Lower leg skin (tissue), 4 donors: Measurements from ENCODE around the gene OXTR. TPM values are rescaled to one million over a fixed set of nuclear protein-coding genes. Genes with fewer than 3 reads are reported as not detected.
A peak's percentile ranks its signal among the peaks of the same experiment; 100 is the strongest.

Experiments used
- DNase-seq, 2 donors: peaks; one replicate each; pipeline ENCODE4 v3.0.0-alpha.2; 2019; ENCODE audit warnings: low spot score in 2 of 2
- H3K4me3 ChIP-seq: fragments of 200-600 bp; sonication (generic); 2 replicates; pipeline ENCODE4 v1.5.1; 2017; ENCODE audit warnings: mild to moderate bottlenecking, low read depth; ENCODE audit not compliant: poor library complexity, severe bottlenecking
- POLR2A ChIP-seq, 2 donors: fragments of 450-650 bp; IDR thresholded peaks; one replicate each; pipeline ENCODE4 v1.6.1; 2016 to 2017; ENCODE audit warnings: antibody characterized with exemption in 2 of 2, mild to moderate bottlenecking in 1 of 2, moderate library complexity in 1 of 2
- WGBS, 2 donors: methylation state at CpG; one replicate each; pipeline ENCODE4 v1.1.5; 2018; 5-methylcytosine and 5-hydroxymethylcytosine counted together
- intact Hi-C: fragments of 100-400 bp; cut with DNase I; formaldehyde crosslinking; loops from one replicate; pipeline ENCODE4 v1.15.0; 2023; ENCODE audit warnings: low total_unique reads
- total RNA-seq, 4 donors: library from RNA; depleted of rRNA; stranded (reverse); fragments of >200 nt; gene quantifications; one replicate each; pipeline ENCODE4 v1.1.0, GENCODE V29; 2016
- TF ChIP-seq, protein P1 (sequence below), 3 donors: fragments of 450-650 bp; IDR thresholded peaks; one replicate each; pipeline ENCODE4 v1.5.1; 2016; ENCODE audit warnings: antibody characterized with exemption in 3 of 3, mild to moderate bottlenecking in 3 of 3, moderate library complexity in 2 of 3

OXTR gene
- total RNA-seq = under 1 TPM in 3 of 4 donors, not detected in 1; 0.19 to 0.44 (median 0.19) TPM

- DNase-seq = no peak
- 8 to 10% methylated on average over 22 to 33 of the region's 53 CpGs for WGBS, 2 donors
- intact Hi-C loops = no loop called here
- TF ChIP-seq POLR2A (IDR thresholded peaks at IDR 0.05) = no peak
- TF ChIP-seq, protein P1, sequence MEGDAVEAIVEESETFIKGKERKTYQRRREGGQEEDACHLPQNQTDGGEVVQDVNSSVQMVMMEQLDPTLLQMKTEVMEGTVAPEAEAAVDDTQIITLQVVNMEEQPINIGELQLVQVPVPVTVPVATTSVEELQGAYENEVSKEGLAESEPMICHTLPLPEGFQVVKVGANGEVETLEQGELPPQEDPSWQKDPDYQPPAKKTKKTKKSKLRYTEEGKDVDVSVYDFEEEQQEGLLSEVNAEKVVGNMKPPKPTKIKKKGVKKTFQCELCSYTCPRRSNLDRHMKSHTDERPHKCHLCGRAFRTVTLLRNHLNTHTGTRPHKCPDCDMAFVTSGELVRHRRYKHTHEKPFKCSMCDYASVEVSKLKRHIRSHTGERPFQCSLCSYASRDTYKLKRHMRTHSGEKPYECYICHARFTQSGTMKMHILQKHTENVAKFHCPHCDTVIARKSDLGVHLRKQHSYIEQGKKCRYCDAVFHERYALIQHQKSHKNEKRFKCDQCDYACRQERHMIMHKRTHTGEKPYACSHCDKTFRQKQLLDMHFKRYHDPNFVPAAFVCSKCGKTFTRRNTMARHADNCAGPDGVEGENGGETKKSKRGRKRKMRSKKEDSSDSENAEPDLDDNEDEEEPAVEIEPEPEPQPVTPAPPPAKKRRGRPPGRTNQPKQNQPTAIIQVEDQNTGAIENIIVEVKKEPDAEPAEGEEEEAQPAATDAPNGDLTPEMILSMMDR (IDR thresholded peaks at IDR 0.05) = peak in 1 of 3 donors; percentile 48
- H3K4me3 ChIP-seq = no peak within 1 kb of the TSS
These were observed at the start of gene OXTR for GRCh38 chr3:8769088-8769822. Gene OXTR (minus strand): TSS chr3:8769613. CDS start chr3:8768187, 1,426 bp downstream.

DNA sequence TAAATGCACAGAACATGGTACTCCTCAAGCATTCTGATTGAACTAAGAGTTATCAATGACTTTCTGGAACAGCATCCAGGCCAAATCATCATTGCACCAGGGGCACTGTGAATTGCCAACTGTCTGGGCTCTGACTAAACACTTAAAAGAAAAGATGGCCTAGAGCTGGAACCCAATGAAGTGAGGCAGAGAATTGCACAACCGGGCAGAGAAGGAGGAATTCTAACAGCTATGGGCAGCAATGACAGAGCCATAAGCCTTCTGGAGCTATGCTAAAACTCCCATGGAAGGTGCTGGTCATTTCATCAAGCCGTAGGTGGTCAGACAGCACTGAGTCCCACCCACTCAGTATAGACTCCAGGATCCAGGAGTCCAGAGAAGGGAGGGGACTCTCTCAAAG is 48.1 kb upstream of the OXTR start:
- 100% methylated on average over 2 of the region's 2 CpGs for WGBS, 2 donors
- intact Hi-C loops = no loop called here
- TF ChIP-seq POLR2A (IDR thresholded peaks at IDR 0.05) = no peak
- TF ChIP-seq, protein P1 (IDR thresholded peaks at IDR 0.05) = no peak
- no peak overlapping the region for H3K4me3 ChIP-seq
- no peak for DNase-seq

DNA sequence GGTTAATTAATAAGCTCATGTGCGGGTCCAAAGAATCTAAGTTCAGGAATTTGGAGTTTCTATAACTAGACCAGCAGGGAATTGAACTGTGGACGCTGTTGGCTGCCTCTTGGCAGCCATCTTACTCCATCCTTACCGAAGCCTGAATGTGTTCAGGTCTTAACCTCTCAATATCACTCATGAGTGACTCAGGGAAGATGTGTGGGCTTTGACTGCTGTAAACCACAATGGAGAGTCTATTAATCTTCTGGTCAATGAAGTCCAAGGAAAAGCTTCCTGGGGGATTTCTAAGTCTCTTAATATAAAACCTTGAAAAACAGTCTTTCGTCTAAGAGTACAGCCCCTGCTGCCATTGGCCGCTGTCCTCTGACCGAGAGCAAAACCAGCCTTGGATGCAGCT is 46.7 kb upstream of the OXTR start:
- no peak overlapping the region for H3K4me3 ChIP-seq
- 93 to 96% methylated on average over 6 of the region's 6 CpGs for WGBS, 2 donors
- DNase-seq = no peak
- intact Hi-C loops = no loop called here
- TF ChIP-seq POLR2A (IDR thresholded peaks at IDR 0.05) = no peak
- TF ChIP-seq, protein P1 (IDR thresholded peaks at IDR 0.05) = no peak

GRCh38 chr3:8813411-8813810 is 44.0 kb upstream of the OXTR start:
- intact Hi-C loops = no loop called here
- no peak for DNase-seq
- TF ChIP-seq POLR2A (IDR thresholded peaks at IDR 0.05) = no peak
- TF ChIP-seq, protein P1 (IDR thresholded peaks at IDR 0.05) = no peak
- 93 to 95% methylated on average over 1 of the region's 1 CpG for WGBS, 2 donors
- no peak overlapping the region for H3K4me3 ChIP-seq

DNA sequence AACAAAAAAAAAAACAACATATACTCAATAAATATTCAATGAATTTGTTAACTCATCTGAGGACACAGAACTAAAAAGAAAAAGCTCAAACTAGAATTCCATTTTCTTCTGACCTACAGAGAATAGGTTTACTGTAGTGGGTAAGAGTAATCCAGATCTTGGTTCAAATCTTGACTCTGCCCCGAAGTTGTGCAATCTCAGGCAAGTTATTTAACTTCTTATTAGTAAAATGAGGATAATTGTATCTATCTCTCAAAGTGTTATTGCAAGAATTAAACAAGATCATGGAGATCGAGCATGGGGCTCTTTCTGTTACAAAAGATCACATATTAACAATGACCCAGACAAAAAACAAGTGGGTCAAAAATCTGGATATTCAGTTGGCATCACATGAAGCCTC is 41.1 kb upstream of the OXTR start:
- H3K4me3 ChIP-seq = no peak overlapping the region
- TF ChIP-seq, protein P1 (IDR thresholded peaks at IDR 0.05) = no peak
- no peak for TF ChIP-seq POLR2A (IDR thresholded peaks at IDR 0.05)
- no peak for DNase-seq
- intact Hi-C loops = no loop called here
- 84 to 93% methylated on average over 2 of the region's 2 CpGs for WGBS, 2 donors

GRCh38 chr3:8805774-8806173 is 36.4 kb upstream of the OXTR start:
- no peak for TF ChIP-seq POLR2A (IDR thresholded peaks at IDR 0.05)
- TF ChIP-seq, protein P1 (IDR thresholded peaks at IDR 0.05) = no peak
- no peak overlapping the region for H3K4me3 ChIP-seq
- intact Hi-C loops = no loop called here
- WGBS, 2 donors = 54 to 67% methylated on average over 2 of the region's 2 CpGs
- DNase-seq = no peak
